ENCODE measurements around the gene FMN2.

Gene FMN2

DNA sequence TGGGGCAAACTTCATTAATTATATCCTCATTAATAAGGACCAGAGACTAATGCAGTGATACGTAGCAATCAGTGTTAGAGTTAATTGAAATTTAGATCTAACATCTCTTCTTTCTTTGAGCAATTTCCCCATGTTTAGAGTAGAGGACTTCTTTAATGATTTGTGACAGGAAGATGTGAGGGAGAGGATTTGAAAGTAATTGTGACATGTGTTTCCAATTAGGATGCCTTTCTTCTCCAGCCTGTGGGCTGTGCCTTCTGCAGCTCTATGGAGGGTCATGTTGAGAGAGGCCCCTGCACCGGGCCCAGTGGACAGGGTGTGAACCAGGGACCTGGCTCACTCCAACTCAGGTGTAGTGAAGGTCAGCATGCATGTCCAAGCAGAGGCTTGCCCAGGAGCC lies 417.3 kb downstream of the FMN2 start:
- TF ChIP-seq POLR2AphosphoS5 (IDR thresholded peaks at IDR 0.05; ENCODE audit: low read depth, low read length), result no peak
- no peak for TF ChIP-seq TAF1 (IDR thresholded peaks at IDR 0.05; ENCODE audit: borderline replicate concordance, insufficient read depth, low read length)
- TF ChIP-seq SIN3A (IDR thresholded peaks at IDR 0.05; ENCODE audit: borderline replicate concordance, insufficient read depth, low read length), result no peak
- TF ChIP-seq, protein P1, sequence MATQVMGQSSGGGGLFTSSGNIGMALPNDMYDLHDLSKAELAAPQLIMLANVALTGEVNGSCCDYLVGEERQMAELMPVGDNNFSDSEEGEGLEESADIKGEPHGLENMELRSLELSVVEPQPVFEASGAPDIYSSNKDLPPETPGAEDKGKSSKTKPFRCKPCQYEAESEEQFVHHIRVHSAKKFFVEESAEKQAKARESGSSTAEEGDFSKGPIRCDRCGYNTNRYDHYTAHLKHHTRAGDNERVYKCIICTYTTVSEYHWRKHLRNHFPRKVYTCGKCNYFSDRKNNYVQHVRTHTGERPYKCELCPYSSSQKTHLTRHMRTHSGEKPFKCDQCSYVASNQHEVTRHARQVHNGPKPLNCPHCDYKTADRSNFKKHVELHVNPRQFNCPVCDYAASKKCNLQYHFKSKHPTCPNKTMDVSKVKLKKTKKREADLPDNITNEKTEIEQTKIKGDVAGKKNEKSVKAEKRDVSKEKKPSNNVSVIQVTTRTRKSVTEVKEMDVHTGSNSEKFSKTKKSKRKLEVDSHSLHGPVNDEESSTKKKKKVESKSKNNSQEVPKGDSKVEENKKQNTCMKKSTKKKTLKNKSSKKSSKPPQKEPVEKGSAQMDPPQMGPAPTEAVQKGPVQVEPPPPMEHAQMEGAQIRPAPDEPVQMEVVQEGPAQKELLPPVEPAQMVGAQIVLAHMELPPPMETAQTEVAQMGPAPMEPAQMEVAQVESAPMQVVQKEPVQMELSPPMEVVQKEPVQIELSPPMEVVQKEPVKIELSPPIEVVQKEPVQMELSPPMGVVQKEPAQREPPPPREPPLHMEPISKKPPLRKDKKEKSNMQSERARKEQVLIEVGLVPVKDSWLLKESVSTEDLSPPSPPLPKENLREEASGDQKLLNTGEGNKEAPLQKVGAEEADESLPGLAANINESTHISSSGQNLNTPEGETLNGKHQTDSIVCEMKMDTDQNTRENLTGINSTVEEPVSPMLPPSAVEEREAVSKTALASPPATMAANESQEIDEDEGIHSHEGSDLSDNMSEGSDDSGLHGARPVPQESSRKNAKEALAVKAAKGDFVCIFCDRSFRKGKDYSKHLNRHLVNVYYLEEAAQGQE (IDR thresholded peaks at IDR 0.05; ENCODE audit: insufficient read depth in 1 of 2, low read depth in 2 of 2, low read length in 2 of 2), result no peak
- no peak for TF ChIP-seq FOXP2 (optimal IDR thresholded peaks at IDR 0.05; ENCODE audit: borderline replicate concordance, extremely low read depth, extremely low read length, insufficient read depth)

DNA sequence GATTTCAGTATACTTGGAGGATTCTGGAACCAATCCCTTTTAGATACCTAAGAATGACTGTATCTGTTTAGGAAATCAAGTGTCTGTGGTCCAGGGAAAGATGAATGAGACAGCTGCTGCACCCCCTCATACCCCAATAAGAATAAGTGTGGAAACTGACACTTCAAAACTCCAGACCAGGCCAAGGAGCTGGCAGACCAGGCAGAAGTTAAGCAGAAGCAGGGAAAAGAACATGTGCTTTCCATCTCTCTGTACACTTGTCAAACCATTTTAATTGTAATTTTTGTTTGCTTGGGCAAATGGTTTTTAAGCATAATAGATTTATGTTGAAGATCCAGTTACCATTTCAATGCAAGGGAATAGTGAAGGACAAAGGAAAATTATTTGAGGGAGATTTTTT lies 420.1 kb downstream of the FMN2 start:
- TF ChIP-seq POLR2AphosphoS5 (IDR thresholded peaks at IDR 0.05; ENCODE audit: low read depth, low read length), result no peak
- no peak for TF ChIP-seq SIN3A (IDR thresholded peaks at IDR 0.05; ENCODE audit: borderline replicate concordance, insufficient read depth, low read length)
- no peak for TF ChIP-seq TAF1 (IDR thresholded peaks at IDR 0.05; ENCODE audit: borderline replicate concordance, insufficient read depth, low read length)
- TF ChIP-seq FOXP2 (optimal IDR thresholded peaks at IDR 0.05; ENCODE audit: borderline replicate concordance, extremely low read depth, extremely low read length, insufficient read depth), result no peak
- TF ChIP-seq, protein P1 (IDR thresholded peaks at IDR 0.05; ENCODE audit: insufficient read depth in 1 of 2, low read depth in 2 of 2, low read length in 2 of 2), result no peak

DNA sequence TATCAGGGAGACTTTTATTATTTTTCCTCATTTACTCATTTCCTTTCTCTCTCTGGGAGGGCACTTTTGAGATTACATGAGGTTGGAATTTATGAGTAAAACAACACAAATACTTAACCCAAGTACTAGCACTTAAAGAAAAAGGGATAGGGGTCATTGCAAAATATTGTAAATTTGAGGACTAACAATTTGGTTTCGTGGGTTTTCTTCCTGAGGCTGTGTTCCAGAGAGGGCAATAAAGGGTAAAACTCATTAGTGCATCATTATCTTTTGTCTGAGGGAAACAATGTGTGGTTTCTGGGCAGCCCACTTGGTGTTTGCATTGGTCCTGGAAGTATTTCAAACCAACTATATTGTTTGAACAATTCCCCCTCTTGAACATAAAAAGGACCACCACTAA lies 423.8 kb downstream of the FMN2 start:
- TF ChIP-seq TAF1 (IDR thresholded peaks at IDR 0.05; ENCODE audit: borderline replicate concordance, insufficient read depth, low read length) (no peak), SIN3A (IDR thresholded peaks at IDR 0.05; ENCODE audit: borderline replicate concordance, insufficient read depth, low read length) (no peak), POLR2AphosphoS5 (IDR thresholded peaks at IDR 0.05; ENCODE audit: low read depth, low read length) (no peak), FOXP2 (optimal IDR thresholded peaks at IDR 0.05; ENCODE audit: borderline replicate concordance, extremely low read depth, extremely low read length, insufficient read depth) (no peak)
- TF ChIP-seq, protein P1 (IDR thresholded peaks at IDR 0.05; ENCODE audit: insufficient read depth in 1 of 2, low read depth in 2 of 2, low read length in 2 of 2), result no peak

DNA sequence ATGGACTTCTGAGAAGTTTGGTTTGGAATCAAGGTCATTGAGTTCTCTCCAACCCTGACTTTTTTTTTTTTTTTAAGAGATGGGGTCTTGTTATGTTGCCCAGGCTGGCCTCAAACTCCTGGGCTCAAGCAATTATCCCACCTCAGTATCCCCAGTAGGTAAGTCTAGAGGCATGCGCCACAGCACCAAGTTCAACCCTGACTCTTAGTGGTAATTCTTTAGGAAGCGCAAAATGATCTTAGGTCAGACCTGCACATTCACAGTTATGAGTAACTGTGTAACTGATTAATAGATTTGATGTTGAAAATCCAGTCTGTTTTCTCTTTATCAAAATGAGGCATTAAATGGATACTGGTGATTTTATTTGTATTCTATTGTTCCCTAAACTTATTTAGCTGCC lies 424.4 kb downstream of the FMN2 start:
- TF ChIP-seq SIN3A (IDR thresholded peaks at IDR 0.05; ENCODE audit: borderline replicate concordance, insufficient read depth, low read length) (no peak), POLR2AphosphoS5 (IDR thresholded peaks at IDR 0.05; ENCODE audit: low read depth, low read length) (no peak), TAF1 (IDR thresholded peaks at IDR 0.05; ENCODE audit: borderline replicate concordance, insufficient read depth, low read length) (no peak), FOXP2 (optimal IDR thresholded peaks at IDR 0.05; ENCODE audit: borderline replicate concordance, extremely low read depth, extremely low read length, insufficient read depth) (no peak)
- TF ChIP-seq, protein P1 (IDR thresholded peaks at IDR 0.05; ENCODE audit: insufficient read depth in 1 of 2, low read depth in 2 of 2, low read length in 2 of 2), result no peak

DNA sequence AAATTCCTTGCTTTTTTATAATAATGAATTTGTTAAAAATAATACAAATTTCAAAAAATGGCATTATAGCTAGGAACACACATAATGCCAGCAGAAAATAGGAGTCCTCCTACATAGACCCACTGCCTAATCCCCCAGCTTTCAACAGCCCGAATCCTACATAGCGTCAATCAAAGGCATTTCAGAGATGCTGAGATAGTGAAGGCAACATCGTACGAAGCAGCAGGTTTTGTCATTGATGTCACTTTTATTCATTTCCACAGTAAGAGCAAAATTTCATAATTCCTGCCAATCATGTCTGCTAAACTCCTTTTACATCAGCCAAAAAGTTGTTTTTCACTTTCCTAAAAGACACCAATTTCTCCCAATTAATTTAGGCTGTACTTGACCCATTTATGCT lies 426.2 kb downstream of the FMN2 start:
- TF ChIP-seq, protein P1 (IDR thresholded peaks at IDR 0.05; ENCODE audit: insufficient read depth in 1 of 2, low read depth in 2 of 2, low read length in 2 of 2), result no peak
- TF ChIP-seq FOXP2 (optimal IDR thresholded peaks at IDR 0.05; ENCODE audit: borderline replicate concordance, extremely low read depth, extremely low read length, insufficient read depth), result no peak
- no peak for TF ChIP-seq TAF1 (IDR thresholded peaks at IDR 0.05; ENCODE audit: borderline replicate concordance, insufficient read depth, low read length)
- TF ChIP-seq SIN3A (IDR thresholded peaks at IDR 0.05; ENCODE audit: borderline replicate concordance, insufficient read depth, low read length), result no peak
- no peak for TF ChIP-seq POLR2AphosphoS5 (IDR thresholded peaks at IDR 0.05; ENCODE audit: low read depth, low read length)

All from PFSK-1 (cell line).